ENCODE data around the gene HTR2B.
A peak's percentile ranks its signal among the peaks of the same experiment; 100 is the strongest.
"Not testable (repeated sequence)": the region's sequence is repeated elsewhere in the genome, so short reads cannot be mapped to it uniquely, and the experiment has no call there.

HTR2B gene

GRCh38 chr2:231069379-231070054, 55.3 kb downstream of the HTR2B start:
- H3K27me3 Mint-ChIP-seq: no peaks in the 10 kb centered on the region
- peaks cover 44% of the 10 kb centered on the region for H3K36me3 Mint-ChIP-seq
- H3K9me3 Mint-ChIP-seq: no peaks in the 10 kb centered on the region

GRCh38 chr2:231068525-231069222, 56.2 kb downstream of the HTR2B start:
- Mint-ChIP-seq H3K4me1 (no peaks in the 10 kb centered on the region), H3K4me3 (no peak overlapping the region), H3K36me3 (peaks cover 44% of the 10 kb centered on the region), H3K9me3 (no peaks in the 10 kb centered on the region), H3K27ac (no peak overlapping the region), H3K27me3 (no peaks in the 10 kb centered on the region)
- ATAC-seq: no peak

More at GRCh38 chr2:231069379-231070054, 55.3 kb downstream of the HTR2B start:
- Mint-ChIP-seq H3K27ac (no peak overlapping the region), H3K4me1 (no peaks in the 10 kb centered on the region), H3K4me3 (no peak overlapping the region)
- ATAC-seq: no peak

GRCh38 chr2:231067531-231067930, 57.3 kb downstream of the HTR2B start:
- ATAC-seq, H3K27ac Mint-ChIP-seq, H3K4me3 Mint-ChIP-seq, H3K27me3 Mint-ChIP-seq, H3K9me3 Mint-ChIP-seq, H3K4me1 Mint-ChIP-seq: not testable (repeated sequence)
- H3K36me3 Mint-ChIP-seq: peaks cover 45% of the 10 kb centered on the region

DNA sequence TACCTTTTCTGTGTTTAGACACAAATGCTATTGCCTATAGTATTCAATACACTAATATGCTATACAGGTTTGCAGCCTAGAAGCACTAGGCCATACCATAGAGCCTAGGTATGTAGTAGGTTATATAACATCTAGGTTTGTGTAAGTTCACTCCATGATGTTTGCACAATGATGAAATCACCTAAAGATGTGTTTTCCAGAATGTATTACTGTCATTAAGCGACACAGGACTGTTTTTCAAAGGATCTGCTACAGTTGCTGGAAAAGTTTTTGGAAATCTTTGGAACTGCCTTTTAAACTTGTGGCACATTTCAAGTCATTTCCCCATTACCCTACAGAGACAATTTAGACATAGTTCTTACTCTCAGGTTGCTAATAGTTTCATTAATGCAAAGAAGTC, 58.9 kb downstream of the HTR2B start:
- no peaks in the 10 kb centered on the region for H3K9me3 Mint-ChIP-seq
- H3K27me3 Mint-ChIP-seq: no peaks in the 10 kb centered on the region
- H3K27ac Mint-ChIP-seq: no peak overlapping the region
- peaks cover 52% of the 10 kb centered on the region for H3K36me3 Mint-ChIP-seq
- H3K4me1 Mint-ChIP-seq: peaks cover 12% of the 10 kb centered on the region
- no peak for ATAC-seq
- no peak overlapping the region for H3K4me3 Mint-ChIP-seq

- Mint-ChIP-seq H3K36me3 (peaks cover 46% of the 10 kb centered on the region), H3K27ac (no peak overlapping the region), H3K27me3 (no peaks in the 10 kb centered on the region), H3K9me3 (no peaks in the 10 kb centered on the region), H3K4me1 (peaks cover 33% of the 10 kb centered on the region), H3K4me3 (no peak overlapping the region)
- ATAC-seq: no peak
Observed at GRCh38 chr2:231063347-231063746, 61.5 kb downstream of the HTR2B start.

DNA sequence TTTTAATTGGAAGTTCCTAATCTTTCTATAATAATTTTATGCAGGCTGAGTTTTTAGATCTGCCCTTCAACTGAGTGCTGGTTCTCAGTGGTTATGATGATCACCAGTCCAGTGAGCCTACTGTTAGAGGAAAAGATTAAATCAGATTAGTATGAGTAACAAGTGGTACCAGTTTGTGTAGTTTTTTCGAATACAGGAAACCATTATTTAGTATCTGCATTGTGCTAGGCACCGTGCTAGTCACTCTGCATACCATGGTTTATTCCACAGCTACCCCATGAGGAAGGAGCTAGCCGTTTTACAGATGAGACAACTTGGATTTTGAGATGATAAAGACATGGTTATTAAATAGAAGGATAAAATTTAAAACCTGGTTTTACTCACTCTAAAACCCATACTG, 62.1 kb downstream of the HTR2B start:
- H3K4me3 Mint-ChIP-seq: no peak overlapping the region
- no peaks in the 10 kb centered on the region for H3K9me3 Mint-ChIP-seq
- ATAC-seq: no peak
- no peak overlapping the region for H3K27ac Mint-ChIP-seq
- peaks cover 38% of the 10 kb centered on the region for H3K4me1 Mint-ChIP-seq
- no peaks in the 10 kb centered on the region for H3K27me3 Mint-ChIP-seq
- H3K36me3 Mint-ChIP-seq: peaks cover 41% of the 10 kb centered on the region

GRCh38 chr2:231059756-231060155, 65.1 kb downstream of the HTR2B start:
- Mint-ChIP-seq H3K36me3 (peaks cover 26% of the 10 kb centered on the region), H3K9me3 (no peaks in the 10 kb centered on the region), H3K27ac (no peak overlapping the region), H3K4me3 (no peak overlapping the region), H3K27me3 (no peaks in the 10 kb centered on the region), H3K4me1 (peaks cover 42% of the 10 kb centered on the region)
- ATAC-seq: no peak

GRCh38 chr2:231058761-231059550, 65.9 kb downstream of the HTR2B start:
- Mint-ChIP-seq H3K36me3 (peaks cover 26% of the 10 kb centered on the region), H3K9me3 (no peaks in the 10 kb centered on the region), H3K4me1 (peaks cover 42% of the 10 kb centered on the region), H3K27me3 (peaks cover 3% of the 10 kb centered on the region), H3K4me3 (peak overlapping the region; percentile 58), H3K27ac (peak overlapping the region; percentile 99)
- ATAC-seq: no peak

Measured in stimulated activated memory B cell treated with anti-CD40 and anti-IgM and Interleukin-4, amounts not matched to agents 10 μg/mL and 1 μg/mL and 100 μg/mL, for 72 hours (primary cell).